ENCODE results near the gene TADA2A. TPM values are rescaled to one million over a fixed set of nuclear protein-coding genes. Genes with fewer than 3 reads are reported as not detected.
A peak's percentile ranks its signal among the peaks of the same experiment; 100 is the strongest.

Gene TADA2A
- total RNA-seq, 1 experiment from 2014 or later, result 26.7 TPM

DNA sequence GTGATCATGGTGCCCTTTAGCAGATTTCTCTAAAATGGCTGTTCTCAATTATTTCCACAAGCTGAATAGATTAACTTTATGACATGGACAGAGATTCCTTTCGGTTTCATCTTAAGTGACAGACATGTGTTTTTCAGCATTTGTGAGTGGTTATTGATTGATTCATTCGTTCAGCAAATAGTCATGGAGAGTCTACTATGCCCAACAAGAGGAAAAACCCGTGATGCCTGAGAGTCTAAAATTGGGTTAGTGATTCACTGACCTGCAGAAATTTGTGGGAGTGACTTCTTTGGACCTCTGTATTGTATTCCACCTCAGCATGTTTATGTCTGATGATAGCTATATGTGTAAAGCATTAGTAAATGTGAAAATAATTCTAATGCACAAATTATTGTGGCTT lies 55.0 kb downstream of the TADA2A start:
- peak; percentile 11 for DNase-seq (ENCODE audit: low read depth)

GRCh38 chr17:37462492-37462891 lies 55.8 kb downstream of the TADA2A start:
- DNase-seq (ENCODE audit: low read depth), result no peak

GRCh38 chr17:37463039-37463438 lies 56.4 kb downstream of the TADA2A start:
- no peak for DNase-seq (ENCODE audit: low read depth)

GRCh38 chr17:37465069-37465616 lies 58.5 kb downstream of the TADA2A start:
- DNase-seq (ENCODE audit: low read depth), result peak; percentile 81

DNA sequence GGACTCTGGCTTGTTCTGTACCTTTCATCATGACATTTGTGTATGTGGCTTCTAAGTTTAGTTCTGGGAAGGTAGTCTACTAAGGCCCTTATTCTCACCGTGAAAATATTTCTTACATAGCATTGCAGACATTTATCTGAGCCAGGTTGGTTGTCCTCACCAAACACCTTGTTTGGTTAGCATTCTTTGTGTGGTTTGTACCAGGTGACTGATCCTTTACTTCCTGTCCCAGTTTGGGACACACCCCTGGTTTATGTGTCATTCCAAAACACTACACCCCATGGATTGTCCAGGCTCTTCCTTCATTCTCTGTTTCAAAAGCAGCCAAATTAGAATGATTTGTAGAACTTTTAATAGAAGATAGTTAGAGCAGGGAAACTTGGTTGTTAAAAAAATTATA lies 59.8 kb downstream of the TADA2A start:
- DNase-seq (ENCODE audit: low read depth), result peak; percentile 25

DNA sequence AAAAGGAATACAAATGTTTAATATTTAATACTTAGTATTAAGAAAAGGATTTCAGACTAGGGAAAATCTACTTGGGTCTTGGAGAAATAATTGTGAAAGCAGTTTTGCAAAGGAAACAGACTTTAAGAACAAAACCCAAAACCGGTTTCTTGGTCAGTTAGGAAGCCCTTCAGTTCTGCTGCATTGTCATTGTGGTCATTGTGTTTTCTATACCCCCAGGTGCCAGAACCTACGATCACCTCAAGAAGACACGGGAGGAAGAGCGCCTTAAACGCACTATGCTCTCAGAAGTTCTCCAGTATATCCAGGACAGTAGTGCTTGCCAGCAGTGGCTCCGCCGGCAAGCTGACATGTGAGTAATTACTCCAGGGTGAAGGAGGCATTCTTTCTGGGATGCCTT lies 63.5 kb downstream of the TADA2A start:
- DNase-seq (ENCODE audit: low read depth), result no peak

DNA sequence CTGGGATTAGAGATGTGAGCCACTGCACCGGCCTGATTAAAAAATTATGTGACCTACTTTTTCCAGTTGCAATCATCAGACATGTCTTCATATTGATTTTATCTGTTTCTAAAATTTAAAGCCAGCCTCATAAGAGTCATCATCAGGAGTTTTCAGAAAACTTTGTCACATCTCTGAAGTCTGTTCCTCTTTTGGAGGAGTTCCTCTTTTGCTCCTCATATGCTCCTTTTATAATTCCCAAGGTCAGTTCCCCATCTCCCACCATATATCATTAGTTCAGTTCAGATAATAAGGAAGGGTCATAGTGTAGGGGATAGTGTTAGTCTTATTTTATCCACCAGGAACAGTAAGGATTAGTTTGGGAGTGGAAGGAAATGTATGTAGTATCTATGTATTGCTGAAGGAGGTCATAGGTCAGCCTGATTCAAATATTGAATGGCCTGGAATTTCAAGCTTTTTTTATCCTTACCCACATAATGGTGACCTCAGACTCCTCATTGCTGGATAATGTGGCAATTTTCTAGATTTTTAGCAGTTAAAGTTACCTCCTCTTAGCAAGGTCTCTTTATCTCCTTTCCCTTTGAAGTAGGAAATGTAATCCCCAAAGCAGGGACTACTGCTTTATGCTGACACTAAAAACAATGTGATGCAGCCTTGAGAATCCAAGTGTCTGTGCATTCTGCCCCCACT lies 69.2 kb downstream of the TADA2A start:
- DNase-seq (ENCODE audit: low read depth), result no peak

DNA sequence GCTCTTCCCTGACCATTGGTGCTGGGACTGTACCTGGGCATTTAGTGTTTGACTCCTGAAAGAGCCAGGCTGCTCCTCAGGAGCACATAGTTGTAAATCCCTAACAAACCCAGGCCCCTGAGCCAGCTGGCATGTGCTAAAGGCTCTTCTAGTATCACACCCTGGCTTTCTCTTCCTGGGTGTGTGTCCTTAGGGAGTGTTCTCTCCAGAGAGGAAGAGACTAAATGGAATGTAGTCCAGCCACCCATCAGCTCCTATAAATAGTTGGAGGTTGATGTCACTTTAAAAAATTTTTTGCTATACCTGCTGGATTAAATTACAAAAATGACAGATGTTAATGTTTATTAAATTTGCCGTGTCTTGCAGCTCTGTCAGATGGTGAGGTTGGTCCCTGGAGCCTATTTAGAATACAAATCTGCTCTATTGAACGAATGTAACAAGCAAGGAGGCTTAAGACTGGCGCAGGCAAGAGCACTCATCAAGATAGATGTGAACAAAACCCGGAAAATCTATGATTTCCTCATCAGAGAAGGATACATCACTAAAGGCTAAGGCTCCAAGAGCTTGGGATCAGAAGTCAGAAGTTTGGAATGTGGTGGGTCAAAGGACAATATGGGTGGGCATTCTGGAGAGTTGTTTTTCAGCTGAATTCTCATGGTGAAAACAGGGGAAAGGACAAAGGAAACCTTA lies 69.9 kb downstream of the TADA2A start:
- no peak for DNase-seq (ENCODE audit: low read depth)

- DNase-seq (ENCODE audit: low read depth), result no peak
Measured at GRCh38 chr17:37478187-37478586, 71.5 kb downstream of the TADA2A start.

DNA sequence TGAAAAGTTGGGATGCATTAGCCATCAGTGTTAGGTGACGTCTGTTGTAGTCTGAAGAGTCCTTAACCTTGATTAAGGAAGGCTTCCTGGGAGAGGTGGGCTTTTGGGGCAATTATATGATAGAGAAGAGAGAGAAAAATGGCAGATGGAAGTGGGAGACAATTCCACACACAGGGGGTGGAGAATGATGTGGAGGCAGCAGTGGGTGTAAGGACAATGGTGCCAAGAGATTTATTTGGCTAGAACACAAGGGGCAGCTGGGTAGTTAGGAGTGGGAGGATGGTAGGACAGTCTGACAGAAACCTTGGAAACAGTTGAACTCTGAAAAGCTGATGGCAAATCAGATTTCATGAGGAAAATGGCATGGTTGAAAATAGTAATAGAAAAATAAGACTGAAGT lies 72.3 kb downstream of the TADA2A start:
- no peak for DNase-seq (ENCODE audit: low read depth)

DNA sequence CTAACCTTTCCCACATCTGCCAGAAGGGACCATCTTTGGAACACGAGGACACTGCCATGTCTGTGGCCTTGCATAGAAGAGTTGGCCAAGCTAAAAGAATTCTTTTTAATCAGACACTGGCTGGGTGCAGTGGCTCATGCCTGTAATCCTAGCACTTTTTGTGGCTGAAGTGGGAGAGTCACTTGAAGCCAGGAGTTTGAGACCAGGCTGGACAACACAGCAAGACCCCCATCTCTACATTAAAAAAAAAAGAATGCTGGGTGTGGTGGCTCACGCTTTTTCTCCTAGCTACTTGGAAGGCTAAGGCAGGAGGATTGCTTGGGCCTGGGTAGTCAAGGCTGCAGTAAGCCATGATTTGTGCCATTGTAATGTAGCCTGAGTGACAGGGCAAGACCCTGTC lies 73.7 kb downstream of the TADA2A start:
- DNase-seq (ENCODE audit: low read depth), result no peak

DNA sequence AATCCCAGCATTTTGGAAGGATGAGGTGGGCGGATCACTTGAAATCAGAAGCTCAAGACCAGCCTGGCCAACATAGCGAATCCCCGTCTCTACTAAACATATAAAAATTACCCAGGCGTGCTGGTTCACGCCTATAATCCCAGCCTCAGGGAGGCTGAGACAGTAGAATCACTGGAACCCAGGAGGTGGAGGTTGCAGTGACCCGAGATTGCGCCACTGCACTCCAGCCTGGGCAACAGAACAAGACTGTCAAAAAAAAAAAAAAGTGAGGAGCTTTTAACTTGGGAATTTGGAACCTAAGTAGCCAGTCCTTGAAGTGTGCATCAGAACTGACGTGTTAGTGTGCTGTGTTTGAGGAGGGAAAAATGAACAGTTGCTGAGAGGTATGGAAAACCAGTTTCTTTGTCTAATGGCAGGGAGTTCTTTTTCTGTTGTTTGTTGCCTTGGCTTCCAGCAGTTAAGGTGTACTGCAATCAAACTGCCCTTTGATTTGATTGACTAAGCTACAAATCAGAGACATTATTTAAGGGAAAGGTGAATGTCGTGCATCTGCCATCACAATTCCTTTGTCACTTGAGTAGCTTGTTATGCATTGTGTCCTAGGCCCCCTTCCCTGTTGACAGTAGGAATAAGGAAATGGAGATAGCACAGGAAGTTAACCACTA lies 74.4 kb downstream of the TADA2A start:
- DNase-seq (ENCODE audit: low read depth), result no peak

- DNase-seq (ENCODE audit: low read depth), result peak; percentile 60
Measured at GRCh38 chr17:37483311-37484039, 76.8 kb downstream of the TADA2A start.

- DNase-seq (ENCODE audit: low read depth), result no peak
Measured at GRCh38 chr17:37485938-37486570, 79.4 kb downstream of the TADA2A start.

- peak; percentile 91 for DNase-seq (ENCODE audit: low read depth)
Measured at GRCh38 chr17:37488009-37488604, 81.4 kb downstream of the TADA2A start.

DNA sequence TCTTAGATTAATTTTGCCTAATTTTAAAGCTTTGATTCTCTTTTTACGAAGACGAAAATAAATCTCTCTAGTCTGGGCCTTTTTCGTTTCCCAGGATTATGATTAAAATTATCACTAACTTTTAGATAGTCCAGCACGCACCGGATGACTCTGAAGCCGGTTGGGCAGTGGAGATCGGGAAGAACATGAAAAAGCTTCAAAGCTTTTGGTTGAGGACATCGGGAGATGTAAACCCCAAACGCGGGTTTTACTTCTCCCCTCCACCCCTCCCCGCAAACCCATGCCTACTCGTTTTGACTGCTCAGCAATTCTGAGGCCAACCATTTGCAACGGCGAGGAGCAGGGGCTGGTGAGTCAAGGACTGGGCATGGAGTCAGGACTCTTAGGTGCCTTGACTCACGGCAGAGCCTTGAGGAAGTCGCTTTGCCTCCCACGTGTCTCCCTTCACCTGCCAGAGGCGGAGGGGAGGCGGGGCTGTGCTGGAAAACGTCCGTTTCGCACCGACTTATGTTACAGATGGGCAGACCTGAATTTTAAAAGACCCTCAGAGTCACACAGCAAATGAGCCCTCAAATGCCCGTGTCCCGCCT lies 82.0 kb downstream of the TADA2A start:
- peak; percentile 89 for DNase-seq (ENCODE audit: low read depth)

DNA sequence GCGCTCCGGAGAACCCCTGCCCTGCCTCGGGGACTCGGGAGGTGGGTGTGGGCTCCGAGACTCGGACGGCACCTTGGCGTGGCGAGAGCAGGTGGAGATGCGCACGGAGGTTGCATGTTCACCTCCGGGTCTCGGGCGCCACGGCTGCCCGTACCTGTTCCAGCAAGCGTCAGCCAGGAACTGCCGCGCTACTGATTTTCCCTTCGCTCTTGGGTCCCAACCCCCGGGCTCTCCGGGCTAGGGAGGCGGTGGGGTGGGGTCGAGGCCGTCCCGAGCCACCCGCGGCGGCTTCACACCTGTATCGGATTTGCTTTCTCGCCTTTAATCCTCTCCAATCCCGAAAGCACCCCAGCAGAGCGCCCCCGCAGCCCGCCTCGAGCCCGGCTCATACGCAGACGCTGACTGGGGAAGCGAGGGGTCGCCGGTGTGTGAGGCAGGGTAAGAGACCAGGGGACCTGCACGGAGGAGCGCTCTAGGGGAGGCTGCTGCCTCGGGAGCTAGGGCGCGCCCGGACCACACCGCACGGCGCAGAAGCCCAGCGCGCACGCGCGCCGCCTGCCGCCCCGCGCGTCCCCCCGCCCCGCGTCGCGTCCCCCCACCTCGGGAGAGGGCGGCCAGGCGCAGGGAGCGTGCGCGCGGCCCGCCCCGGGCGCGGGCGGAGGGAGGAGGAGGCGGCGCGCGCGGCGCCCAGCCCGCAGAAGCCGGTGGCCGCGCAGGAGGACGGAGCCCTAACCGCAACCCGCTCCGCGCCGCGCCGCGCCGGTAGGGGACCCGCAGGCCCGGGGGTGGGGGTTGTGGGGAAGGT lies 82.7 kb downstream of the TADA2A start, which contains the start of gene DUSP14:
Gene DUSP14 (plus strand): TSS at position 695 of the 805 bp plus-strand sequence. CDS start 22,382 bp downstream, outside the sequence.
- DNase-seq (ENCODE audit: low read depth), result peak; percentile 54

DNA sequence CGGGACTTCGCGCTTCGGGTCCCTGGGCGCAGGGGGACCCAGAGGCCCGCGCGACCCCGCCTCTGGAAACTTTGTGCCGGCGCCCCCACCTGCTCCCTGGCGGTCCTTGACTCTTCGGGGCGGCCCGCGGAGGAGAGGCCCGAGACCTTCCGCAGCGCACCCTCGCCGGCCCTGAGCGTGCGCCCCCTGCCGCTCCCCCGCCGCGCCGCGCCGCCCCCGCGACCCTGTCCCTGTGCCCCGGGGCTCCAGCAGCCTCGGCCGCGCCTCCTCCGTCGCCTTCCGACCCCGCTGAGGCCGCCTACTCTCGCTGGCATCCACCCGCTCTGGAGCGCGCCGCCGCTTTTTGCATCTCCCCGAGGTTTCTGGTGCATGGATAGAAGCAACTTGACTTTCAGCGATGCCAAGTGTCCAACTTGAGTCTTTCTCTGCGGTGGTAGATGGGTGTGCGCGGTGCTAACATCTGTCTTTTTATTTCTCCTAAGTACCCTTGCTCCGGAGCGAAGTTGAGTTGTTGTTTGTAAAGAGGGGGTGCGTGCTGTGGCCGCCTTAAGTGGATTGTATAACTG lies 83.4 kb downstream of the TADA2A start:
- peak; percentile 32 for DNase-seq (ENCODE audit: low read depth)
